HG03135 (cell line): ENCODE data around the gene CMSS1.
A peak's percentile ranks its signal among the peaks of the same experiment; 100 is the strongest.
"Not testable (repeated sequence)": the region's sequence is repeated elsewhere in the genome, so short reads cannot be mapped to it uniquely, and the experiment has no call there.

Experiments used
- ATAC-seq: cut with Tn5 transposase; IDR thresholded peaks from one replicate; pipeline ENCODE4 v1.9.1; 2021; ENCODE audit warnings: mild to moderate bottlenecking, moderate library complexity; ENCODE audit not compliant: unreplicated experiment

CMSS1 gene

GRCh38 chr3:100075196-100075595, 257.5 kb downstream of the CMSS1 start:
- ATAC-seq = no peak

GRCh38 chr3:100075851-100076730, 258.4 kb downstream of the CMSS1 start:
- ATAC-seq = no peak

- no peak for ATAC-seq
Observed at GRCh38 chr3:100076731-100077529, 259.3 kb downstream of the CMSS1 start.

GRCh38 chr3:100079328-100079727, 261.7 kb downstream of the CMSS1 start:
- ATAC-seq = no peak

- no peak for ATAC-seq
Observed at GRCh38 chr3:100080573-100080972, 262.9 kb downstream of the CMSS1 start.

GRCh38 chr3:100081311-100081710, 263.6 kb downstream of the CMSS1 start:
- no peak for ATAC-seq

GRCh38 chr3:100081986-100082692, 264.5 kb downstream of the CMSS1 start:
- ATAC-seq = no peak

- no peak for ATAC-seq
Observed at GRCh38 chr3:100082714-100083113, 265.1 kb downstream of the CMSS1 start.

GRCh38 chr3:100083209-100083608, 265.5 kb downstream of the CMSS1 start:
- ATAC-seq = no peak

- ATAC-seq = no peak
Observed at GRCh38 chr3:100084100-100084806, 266.6 kb downstream of the CMSS1 start.

- no peak for ATAC-seq
Observed at GRCh38 chr3:100086401-100086800, 268.7 kb downstream of the CMSS1 start.

GRCh38 chr3:100087198-100087597, 269.5 kb downstream of the CMSS1 start:
- ATAC-seq = peak; percentile 84

- ATAC-seq = no peak
Observed at GRCh38 chr3:100088735-100089368, 271.2 kb downstream of the CMSS1 start.

GRCh38 chr3:100089812-100090668, 272.4 kb downstream of the CMSS1 start:
- peak; percentile 65 for ATAC-seq

- ATAC-seq = no peak
Observed at GRCh38 chr3:100090669-100091005, 273.0 kb downstream of the CMSS1 start.

GRCh38 chr3:100093831-100094230, 276.2 kb downstream of the CMSS1 start:
- no peak for ATAC-seq

GRCh38 chr3:100096286-100096685, 278.6 kb downstream of the CMSS1 start:
- not testable (repeated sequence) for ATAC-seq

- no peak for ATAC-seq
Observed at GRCh38 chr3:100096866-100097265, 279.2 kb downstream of the CMSS1 start.
